ENCODE measurements around the gene SORCS2. TPM values are rescaled to one million over a fixed set of nuclear protein-coding genes. Genes with fewer than 3 reads are reported as not detected.

Gene SORCS2
- total and polyA plus RNA-seq, 12 donors: 0.25 to 5.4 (median 2.2) TPM

DNA sequence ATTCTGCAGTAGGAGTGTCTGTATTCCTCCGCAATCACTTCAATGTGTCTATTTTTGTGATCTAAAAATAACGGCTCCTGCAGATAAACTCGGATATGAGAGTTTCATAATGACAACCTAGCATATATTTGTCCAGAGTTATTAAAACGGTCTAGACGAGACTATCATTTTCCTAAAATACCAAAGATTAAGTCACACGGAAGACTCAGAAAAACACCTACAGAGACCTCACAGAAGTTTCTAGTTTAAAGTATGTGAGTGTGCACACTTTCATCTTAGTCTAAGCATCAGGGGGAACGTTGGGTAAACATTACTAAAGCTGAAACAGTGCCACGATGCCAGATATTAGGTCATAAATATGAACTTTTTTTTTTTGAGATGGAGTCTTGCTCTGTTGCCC lies 590.4 kb downstream of the SORCS2 start:
- H3K4me3 ChIP-seq: no peak overlapping the region
- WGBS, 2 donors: 28 to 31% methylated on average over 8 of the region's 8 CpGs
- peaks cover 0 to 41% (median 2%) of the 10 kb centered on the region in 9 donors for H3K36me3 ChIP-seq
- H3K4me1 ChIP-seq: peaks cover 18 to 53% (median 39%) of the 10 kb centered on the region in 9 donors
- peak overlapping the region in 6 of 10 donors; percentile 50 to 83 (median 76) for H3K27ac ChIP-seq
- no peak for DNase-seq
- no peaks in the 10 kb centered on the region for H3K27me3 ChIP-seq
- ATAC-seq: no peak
- H3K9me3 ChIP-seq: no peaks in the 10 kb centered on the region
- intact Hi-C loops (cut with DNase I): no loop called here
- TF ChIP-seq, protein P1, sequence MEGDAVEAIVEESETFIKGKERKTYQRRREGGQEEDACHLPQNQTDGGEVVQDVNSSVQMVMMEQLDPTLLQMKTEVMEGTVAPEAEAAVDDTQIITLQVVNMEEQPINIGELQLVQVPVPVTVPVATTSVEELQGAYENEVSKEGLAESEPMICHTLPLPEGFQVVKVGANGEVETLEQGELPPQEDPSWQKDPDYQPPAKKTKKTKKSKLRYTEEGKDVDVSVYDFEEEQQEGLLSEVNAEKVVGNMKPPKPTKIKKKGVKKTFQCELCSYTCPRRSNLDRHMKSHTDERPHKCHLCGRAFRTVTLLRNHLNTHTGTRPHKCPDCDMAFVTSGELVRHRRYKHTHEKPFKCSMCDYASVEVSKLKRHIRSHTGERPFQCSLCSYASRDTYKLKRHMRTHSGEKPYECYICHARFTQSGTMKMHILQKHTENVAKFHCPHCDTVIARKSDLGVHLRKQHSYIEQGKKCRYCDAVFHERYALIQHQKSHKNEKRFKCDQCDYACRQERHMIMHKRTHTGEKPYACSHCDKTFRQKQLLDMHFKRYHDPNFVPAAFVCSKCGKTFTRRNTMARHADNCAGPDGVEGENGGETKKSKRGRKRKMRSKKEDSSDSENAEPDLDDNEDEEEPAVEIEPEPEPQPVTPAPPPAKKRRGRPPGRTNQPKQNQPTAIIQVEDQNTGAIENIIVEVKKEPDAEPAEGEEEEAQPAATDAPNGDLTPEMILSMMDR (IDR thresholded peaks at IDR 0.05): no peak

DNA sequence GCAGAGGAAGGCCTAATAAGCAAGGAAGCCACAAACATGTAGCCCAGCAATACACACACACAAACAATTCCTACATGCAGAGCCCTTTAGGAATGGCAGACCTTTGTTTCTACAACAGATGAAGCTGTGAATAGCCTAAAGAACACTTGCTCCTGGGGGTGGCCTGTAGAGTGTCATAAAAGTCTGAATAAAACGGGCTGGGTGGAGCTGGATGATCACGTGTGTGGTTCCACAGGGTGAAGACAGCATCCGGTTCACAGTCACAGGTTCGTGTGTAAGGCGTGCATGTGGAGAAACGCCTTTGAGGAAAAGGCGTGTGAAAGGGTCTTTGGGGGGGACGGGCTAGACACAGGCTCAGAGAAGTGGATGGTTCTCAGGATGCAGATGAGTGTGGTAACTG lies 591.2 kb downstream of the SORCS2 start:
- peaks cover 0 to 34% (median 0%) of the 10 kb centered on the region in 9 donors for H3K36me3 ChIP-seq
- peaks cover 17 to 50% (median 39%) of the 10 kb centered on the region in 9 donors for H3K4me1 ChIP-seq
- H3K9me3 ChIP-seq: no peaks in the 10 kb centered on the region
- no peak overlapping the region for H3K4me3 ChIP-seq
- H3K27ac ChIP-seq: peak overlapping the region in 3 of 10 donors; percentile 76 to 83 (median 77)
- intact Hi-C loops (cut with DNase I): no loop called here
- DNase-seq (no peak), ATAC-seq (no peak)
- TF ChIP-seq, protein P1 (IDR thresholded peaks at IDR 0.05): no peak
- H3K27me3 ChIP-seq: no peaks in the 10 kb centered on the region
- WGBS, 2 donors: 92% methylated on average over 8 of the region's 8 CpGs

DNA sequence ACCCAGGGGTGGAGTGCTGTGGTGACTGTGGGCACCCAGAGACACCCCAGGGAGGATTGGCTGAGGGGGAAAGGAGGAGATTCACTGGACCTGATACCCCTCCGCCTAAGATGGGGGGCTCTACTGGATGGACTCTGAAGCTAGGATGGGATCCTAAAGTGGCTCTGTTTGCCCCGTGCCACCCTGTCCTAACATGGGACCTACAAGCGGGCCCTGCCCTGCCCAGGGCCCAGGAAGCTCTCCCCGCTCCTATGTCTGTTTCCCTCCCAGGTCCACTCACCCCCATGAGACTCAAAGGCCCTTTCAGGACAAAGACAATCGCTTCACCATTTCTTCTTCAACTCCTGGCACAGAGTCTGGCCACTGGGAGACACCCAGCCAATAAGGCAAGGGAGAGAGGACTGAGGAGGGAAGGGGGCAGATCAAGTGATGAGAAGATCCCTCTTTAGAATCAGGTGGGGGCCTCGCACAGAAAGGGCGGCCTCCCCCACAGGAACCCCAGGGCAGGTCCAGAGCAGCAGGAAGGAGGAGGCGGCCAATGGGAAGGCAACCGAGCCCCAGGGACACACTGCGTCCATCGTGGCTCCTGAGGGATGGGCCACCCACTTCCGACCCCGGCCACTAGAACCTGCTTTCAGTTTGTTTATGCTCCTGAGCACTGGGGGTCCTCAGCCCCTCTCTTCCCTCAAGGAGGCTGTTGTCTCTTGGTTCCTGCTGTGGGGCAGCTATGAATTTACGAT lies 592.0 kb downstream of the SORCS2 start:
- H3K36me3 ChIP-seq: peaks cover 0 to 33% (median 0%) of the 10 kb centered on the region in 9 donors
- no peak overlapping the region for H3K27ac ChIP-seq

DNA sequence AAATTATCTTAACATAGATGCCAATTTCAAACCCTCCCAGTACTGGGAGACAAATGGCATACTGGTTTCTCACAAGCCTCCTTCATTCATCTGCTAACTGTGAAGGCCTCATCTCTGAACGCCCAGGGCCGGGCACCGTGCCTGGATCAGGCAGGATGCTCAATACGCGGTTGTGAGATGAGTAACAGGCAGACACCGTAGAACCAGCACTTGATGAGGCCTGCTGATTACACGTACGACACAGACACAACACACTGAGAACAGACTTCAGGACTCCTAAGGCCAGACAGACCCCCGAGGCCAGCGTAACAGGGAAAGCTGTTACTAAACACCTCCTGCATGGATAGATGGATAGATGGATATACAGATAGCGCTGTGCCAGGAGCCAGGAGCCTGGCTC lies 592.7 kb downstream of the SORCS2 start:
- no peaks in the 10 kb centered on the region for H3K27me3 ChIP-seq
- ATAC-seq (no peak), DNase-seq (no peak)
- no peak overlapping the region for H3K27ac ChIP-seq
- H3K4me1 ChIP-seq: peaks cover 16 to 44% (median 33%) of the 10 kb centered on the region in 9 donors
- 79 to 92% methylated on average over 11 of the region's 11 CpGs for WGBS, 2 donors
- H3K36me3 ChIP-seq: peaks cover 0 to 33% (median 0%) of the 10 kb centered on the region in 9 donors
- no peaks in the 10 kb centered on the region for H3K9me3 ChIP-seq
- intact Hi-C loops (cut with DNase I): no loop called here
- TF ChIP-seq, protein P1 (IDR thresholded peaks at IDR 0.05): no peak
- no peak overlapping the region for H3K4me3 ChIP-seq

More for the DNA sequence above, 592.0 kb downstream of the SORCS2 start:
- Histone ChIP-seq H3K9me3 (no peaks in the 10 kb centered on the region), H3K4me3 (no peak overlapping the region), H3K4me1 (peaks cover 16 to 47% (median 34%) of the 10 kb centered on the region in 9 donors), H3K27me3 (no peaks in the 10 kb centered on the region)
- DNase-seq (no peak), ATAC-seq (no peak)
- intact Hi-C loops (cut with DNase I): no loop called here
- WGBS, 2 donors: 88 to 95% methylated on average over 14 of the region's 14 CpGs
- TF ChIP-seq, protein P1 (IDR thresholded peaks at IDR 0.05): no peak
